ENCODE results near the gene CUTA.

CUTA gene

GRCh38 chr6:33417903-33418689, at the start of gene CUTA:
TSS of gene CUTA (minus strand) at chr6:33418107. CDS start at chr6:33418000, 107 bp downstream.
- TF ChIP-seq CTCF (conservative IDR thresholded peaks at IDR 0.05; ENCODE audit: low read length): peak; percentile 32
- H3K4me3 ChIP-seq (ENCODE audit: low read length): peak within 1 kb of the TSS; percentile 90
- DNase-seq (ENCODE audit: low read depth): peak; percentile 100

- H3K4me3 ChIP-seq (ENCODE audit: low read length): no peak overlapping the region
- TF ChIP-seq CTCF (conservative IDR thresholded peaks at IDR 0.05; ENCODE audit: low read length): no peak
- no peak for DNase-seq (ENCODE audit: low read depth)
These were observed 49.2 kb upstream of the CUTA start for GRCh38 chr6:33467091-33467490.

DNA sequence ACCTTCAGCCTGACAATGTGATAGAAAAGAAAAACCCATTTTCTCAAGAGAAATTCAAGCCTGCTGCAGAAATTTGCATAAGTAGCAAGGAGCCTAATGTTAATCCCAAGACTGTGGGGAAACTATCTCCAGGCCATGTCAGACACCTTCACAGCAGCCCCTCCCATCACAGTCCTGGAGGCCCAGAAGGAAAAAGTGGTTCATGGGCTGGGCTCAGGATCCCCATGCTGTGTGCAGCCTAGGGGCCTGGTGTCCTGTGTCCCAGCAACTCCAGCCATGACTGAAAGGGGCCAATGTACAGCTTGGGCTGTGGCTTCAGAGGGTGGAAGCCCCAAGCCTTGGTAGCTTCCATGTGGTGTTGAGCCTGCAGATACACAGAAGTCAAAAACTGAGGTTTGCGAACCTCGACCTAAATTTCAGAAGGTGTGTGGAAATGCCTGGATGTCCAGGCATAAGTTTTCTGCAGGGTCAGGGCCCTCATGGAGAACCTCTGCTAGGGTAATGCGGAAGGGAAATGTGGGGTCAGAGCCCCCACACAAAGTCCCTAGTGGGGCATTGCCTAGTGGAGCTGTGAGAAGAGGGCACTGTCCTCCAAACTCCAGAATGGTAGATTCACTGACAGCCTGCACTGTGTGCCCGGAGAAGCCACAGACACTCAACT, 48.3 kb upstream of the CUTA start:
- no peak overlapping the region for H3K4me3 ChIP-seq (ENCODE audit: low read length)
- no peak for TF ChIP-seq CTCF (conservative IDR thresholded peaks at IDR 0.05; ENCODE audit: low read length)
- no peak for DNase-seq (ENCODE audit: low read depth)

DNA sequence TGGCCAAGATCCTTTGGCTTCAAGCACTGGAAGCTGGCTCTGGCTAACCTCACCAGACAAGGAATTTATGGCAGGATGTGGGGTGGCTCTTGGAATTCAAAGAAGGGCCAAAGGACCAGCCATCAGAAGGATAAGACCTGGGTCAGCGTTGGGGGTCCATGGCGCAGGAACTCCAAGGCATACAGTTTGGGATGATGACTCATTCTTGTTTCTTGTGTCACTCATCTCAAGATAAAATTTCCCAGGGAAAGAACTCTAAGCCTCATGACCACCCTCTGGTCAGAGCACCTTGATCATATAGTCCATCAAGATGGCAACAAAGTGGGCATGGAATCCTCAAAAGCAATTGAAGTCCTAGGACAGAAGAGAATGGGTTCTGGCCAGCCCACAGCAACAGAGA, 41.3 kb upstream of the CUTA start:
- no peak overlapping the region for H3K4me3 ChIP-seq (ENCODE audit: low read length)
- no peak for DNase-seq (ENCODE audit: low read depth)
- TF ChIP-seq CTCF (conservative IDR thresholded peaks at IDR 0.05; ENCODE audit: low read length): no peak

- no peak for DNase-seq (ENCODE audit: low read depth)
- no peak overlapping the region for H3K4me3 ChIP-seq (ENCODE audit: low read length)
- no peak for TF ChIP-seq CTCF (conservative IDR thresholded peaks at IDR 0.05; ENCODE audit: low read length)
These were observed 40.8 kb upstream of the CUTA start for GRCh38 chr6:33458676-33459075.

DNA sequence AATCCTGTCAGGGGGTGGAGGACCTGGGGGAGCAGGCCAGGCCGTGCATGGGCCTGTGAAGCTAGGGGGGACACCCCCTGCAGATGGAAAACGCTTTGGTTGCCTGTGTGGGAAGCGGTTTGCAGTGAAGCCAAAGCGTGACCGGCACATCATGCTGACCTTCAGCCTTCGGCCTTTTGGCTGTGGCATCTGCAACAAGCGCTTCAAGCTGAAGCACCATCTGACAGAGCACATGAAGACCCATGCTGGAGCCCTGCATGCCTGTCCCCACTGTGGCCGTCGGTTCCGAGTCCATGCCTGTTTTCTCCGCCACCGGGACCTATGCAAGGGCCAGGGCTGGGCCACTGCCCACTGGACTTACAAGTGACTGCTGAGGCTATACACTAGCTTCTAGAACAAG, 38.2 kb upstream of the CUTA start:
- H3K4me3 ChIP-seq (ENCODE audit: low read length): no peak overlapping the region
- no peak for TF ChIP-seq CTCF (conservative IDR thresholded peaks at IDR 0.05; ENCODE audit: low read length)
- DNase-seq (ENCODE audit: low read depth): no peak

- TF ChIP-seq CTCF (conservative IDR thresholded peaks at IDR 0.05; ENCODE audit: low read length): no peak
- DNase-seq (ENCODE audit: low read depth): no peak
- H3K4me3 ChIP-seq (ENCODE audit: low read length): peak overlapping the region; percentile 92
These were observed 37.1 kb upstream of the CUTA start for GRCh38 chr6:33455051-33455450.

Data from AG10803 (cell line).